Astrocyte of the cerebellum (primary cell): Measurements from ENCODE around the gene YLPM1.

ENCODE experiments used
- DNase-seq: peaks from one replicate; pipeline ENCODE4 v3.0.0-alpha.2; 2011; ENCODE audit warnings: low read depth
- H3K4me3 ChIP-seq: 2 replicates; pipeline ENCODE4 v1.5.1; 2011; ENCODE audit warnings: mild to moderate bottlenecking, low read depth, low read length, moderate library complexity
- CTCF ChIP-seq: IDR thresholded peaks from 2 replicates; pipeline ENCODE4 v1.5.1; 2012; ENCODE audit warnings: low read length, low read depth, moderate library complexity, mild to moderate bottlenecking; ENCODE audit errors: missing control alignments
- in situ Hi-C: cut with HindIII; loops from 2 replicates; pipeline ENCODE4 v1.10.0; 2017; ENCODE audit warnings: low sequenced_read_pairs

The YLPM1 gene

GRCh38 chr14:74786796-74787315 is 23.7 kb downstream of the YLPM1 start:
- TF ChIP-seq CTCF = no peak
- in situ Hi-C loops = no loop called here

GRCh38 chr14:74792249-74793039 is 29.3 kb downstream of the YLPM1 start:
- TF ChIP-seq CTCF = no peak
- H3K4me3 ChIP-seq = no peak overlapping the region
- no peak for DNase-seq
- in situ Hi-C loops = no loop called here

More at GRCh38 chr14:74786796-74787315, 23.7 kb downstream of the YLPM1 start:
- no peak for DNase-seq
- H3K4me3 ChIP-seq = no peak overlapping the region

DNA sequence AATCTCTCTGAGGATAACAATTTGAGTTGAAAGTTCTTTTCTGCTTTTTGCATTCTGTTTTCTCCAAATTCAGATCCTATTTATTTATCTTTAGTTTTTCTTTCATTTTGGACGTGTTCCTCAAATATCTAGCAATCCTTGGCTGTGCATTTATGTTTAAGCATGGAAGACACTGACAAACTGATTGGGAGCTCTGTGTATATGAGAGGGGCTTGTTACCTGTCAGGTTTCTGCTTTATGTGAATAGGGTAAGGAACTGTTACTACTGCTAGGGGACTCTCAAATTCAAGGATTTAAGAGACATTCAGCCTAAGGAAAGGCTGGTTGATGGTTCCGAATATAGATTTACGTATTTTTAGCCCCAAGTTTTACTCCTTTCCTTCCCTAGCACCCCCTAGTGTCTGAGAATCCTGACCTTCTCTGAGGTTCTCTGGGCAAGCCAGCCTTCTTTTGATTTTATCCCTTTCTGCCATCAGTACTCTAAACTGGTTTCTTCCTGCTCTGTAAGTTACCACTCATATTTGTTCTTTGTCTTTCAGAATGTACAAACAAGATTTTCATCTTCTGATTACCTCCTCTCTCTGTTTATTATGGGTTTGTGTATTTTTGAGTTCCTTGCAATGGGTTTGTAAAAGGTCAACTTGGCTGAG is 30.5 kb downstream of the YLPM1 start:
- H3K4me3 ChIP-seq = no peak overlapping the region
- in situ Hi-C loops = no loop called here
- peak; percentile 29 for TF ChIP-seq CTCF
- no peak for DNase-seq

DNA sequence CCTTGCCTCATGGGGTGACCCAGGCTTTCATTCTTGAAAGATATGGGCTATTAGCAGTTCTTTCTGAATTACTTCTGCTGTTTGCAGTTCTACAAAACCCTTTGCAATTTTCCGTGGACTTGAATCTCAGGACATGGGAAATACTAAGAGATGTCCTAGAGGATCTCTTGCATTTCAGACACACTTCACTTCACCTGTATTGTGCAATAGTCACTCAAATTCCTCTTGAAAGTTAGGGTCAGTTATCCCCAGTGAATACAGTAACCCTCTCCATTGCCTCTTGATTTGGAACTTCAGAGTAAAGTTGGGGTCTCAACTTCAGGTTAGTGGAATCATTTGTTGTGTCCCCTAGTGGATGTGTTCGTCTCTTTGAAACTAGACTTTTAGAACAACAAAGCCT is 31.8 kb downstream of the YLPM1 start:
- DNase-seq = no peak
- no peak overlapping the region for H3K4me3 ChIP-seq
- in situ Hi-C loops = no loop called here
- TF ChIP-seq CTCF = no peak

GRCh38 chr14:74799765-74800164 is 36.6 kb downstream of the YLPM1 start:
- in situ Hi-C loops = no loop called here
- DNase-seq = no peak
- no peak overlapping the region for H3K4me3 ChIP-seq
- TF ChIP-seq CTCF = no peak

DNA sequence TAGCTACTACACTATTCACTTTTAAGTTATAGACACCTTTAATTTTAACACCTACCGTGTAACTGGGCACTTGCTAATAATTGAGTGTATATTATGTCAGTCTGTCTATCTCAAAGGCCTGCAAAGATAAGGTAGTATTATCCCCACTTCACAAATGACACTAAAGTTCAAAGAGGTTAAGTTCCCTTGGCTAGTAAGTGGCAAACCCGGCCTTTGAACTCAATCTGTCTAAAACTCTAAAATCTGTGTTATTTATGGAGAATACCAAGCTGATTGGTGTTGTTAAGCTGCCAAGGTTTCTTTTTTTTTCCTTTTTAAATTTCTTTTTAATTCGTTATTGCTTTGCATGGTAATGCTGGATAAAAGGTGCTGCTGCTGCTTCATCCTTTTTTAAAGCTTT is 37.7 kb downstream of the YLPM1 start:
- in situ Hi-C loops = no loop called here
- no peak for TF ChIP-seq CTCF
- H3K4me3 ChIP-seq = no peak overlapping the region

More for the DNA sequence above, 37.7 kb downstream of the YLPM1 start:
- DNase-seq = no peak
